Psoas muscle (tissue), 8 donors: ENCODE measurements around the gene ARFRP1. TPM values are rescaled to one million over a fixed set of nuclear protein-coding genes. Genes with fewer than 3 reads are reported as not detected.

Experiments
- ATAC-seq, 4 donors: fragments of 200-7000 bp; cut with Tn5 transposase; one replicate each; pipeline ENCODE4 v1.9.1; 2020; ENCODE audit warnings: moderate library complexity in 3 of 4, mild to moderate bottlenecking in 2 of 4
- DNase-seq, 2 donors: peaks; one replicate each; pipeline ENCODE4 v3.0.0-alpha.2; 2020
- H3K27ac ChIP-seq: fragments of 200-600 bp; one replicate; pipeline ENCODE4 v1.8.0; 2022
- H3K27me3 ChIP-seq, 3 donors: fragments of 200-600 bp in 1 of 3; one replicate each; pipeline versions ENCODE4 v1.6.1 to v1.8.0; 2013 to 2022; ENCODE audit warnings: low read length in 2 of 3, mild to moderate bottlenecking in 2 of 3, moderate library complexity in 1 of 3; ENCODE audit not compliant: insufficient read depth in 3 of 3
- H3K36me3 ChIP-seq, 2 donors: fragments of 200-600 bp in 1 of 2; one replicate each; pipeline versions ENCODE4 v1.6.1 to v1.8.0; 2013 to 2022; ENCODE audit warnings: low read depth in 1 of 2, mild to moderate bottlenecking in 1 of 2, moderate library complexity in 1 of 2; ENCODE audit not compliant: insufficient read depth in 1 of 2
- H3K4me1 ChIP-seq: fragments of 200-600 bp; one replicate; pipeline ENCODE4 v1.8.0; 2022
- H3K4me3 ChIP-seq: fragments of 200-600 bp; one replicate; pipeline ENCODE4 v1.8.0; 2022; ENCODE audit warnings: mild to moderate bottlenecking
- H3K9me3 ChIP-seq: fragments of 200-600 bp; one replicate; pipeline ENCODE4 v1.8.0; 2022
- CTCF ChIP-seq: fragments of 200-600 bp; IDR thresholded peaks from one replicate; pipeline ENCODE4 v1.8.0; 2022; ENCODE audit warnings: antibody characterized with exemption
- WGBS, 3 donors: extraction: QIAGEN DNeasy Blood & Tissue Kit; methylation state at CpG; one replicate each; pipeline versions ENCODE4 v1.1.6 to v1.1.7; 2013; 5-methylcytosine and 5-hydroxymethylcytosine counted together
- intact Hi-C, 2 donors: fragments of 100-400 bp; cut with DNase I; formaldehyde crosslinking; loops; one replicate each; pipeline versions ENCODE4 v1.11.0 to v1.14.2; 2022
- polyA plus RNA-seq, 3 donors: library from polyadenylated mRNA; stranded (reverse); fragments of 200-250 nt; gene quantifications; one replicate each; pipeline ENCODE4 v1.2.3, GENCODE V29; 2013
- total RNA-seq, 4 donors: library from RNA; stranded (reverse); fragmentation: NEBNext Ultra II Directional in 2 of 4; extraction: Animal tissue kit (Norgen Biotek cat#: 25700) in 2 of 4; gene quantifications; one replicate each; pipeline versions ENCODE4 v1.2.1 to v1.2.4, GENCODE V29; 2021 to 2023
- donor health status: healthy with polysubstance abuse.
- donor health status: DM: no; HTN: no; CAD: no; lungs with moderate emphysema.
- donor health status: Bipolar disorder and iron deficiency.
- donor health status: healthy.
- donor health status: DM: yes; HTN: yes; CAD: no.
- donor health status: DM: no; HTN: no; CAD: no.
- donor health status: DM: no; HTN: no; CAD: no.
- donor health status: DM: yes; HTN: yes; CAD: no.

Gene ARFRP1
- total and polyA plus RNA-seq, 7 donors = 22.9 to 74.0 (median 32.5) TPM

GRCh38 chr20:63702036-63702665 lies 5.6 kb downstream of the ARFRP1 start:
- Histone ChIP-seq H3K27ac (no peak overlapping the region), H3K36me3 (peaks cover 3 to 39% of the 10 kb centered on the region in 2 donors)
- WGBS, 3 donors = 81 to 91% (median 81%) methylated on average over 16 of the region's 16 CpGs

GRCh38 chr20:63701329-63702035 lies 6.3 kb downstream of the ARFRP1 start:
- H3K4me3 ChIP-seq = no peak overlapping the region
- intact Hi-C loops = loop anchor here in 1 of 2 donors (5.0 kb wide), 2 partner anchors 36 to 39 kb away; partner anchors contain the start of genes LIME1 and SLC2A4RG
- H3K4me1 ChIP-seq = peaks cover 36% of the 10 kb centered on the region
- DNase-seq = peak; percentile 20 to 48
- WGBS, 3 donors = 75 to 77% (median 77%) methylated on average over 13 to 14 of the region's 14 CpGs
- no peaks in the 10 kb centered on the region for H3K9me3 ChIP-seq
- no peaks in the 10 kb centered on the region for H3K27me3 ChIP-seq
- peaks cover 3 to 38% of the 10 kb centered on the region in 2 donors for H3K36me3 ChIP-seq
- no peak for TF ChIP-seq CTCF
- H3K27ac ChIP-seq = no peak overlapping the region
- ATAC-seq = no peak

More at GRCh38 chr20:63702036-63702665, 5.6 kb downstream of the ARFRP1 start:
- DNase-seq = peak in 1 of 2 donors; percentile 48
- Histone ChIP-seq H3K4me3 (no peak overlapping the region), H3K27me3 (no peaks in the 10 kb centered on the region), H3K4me1 (peaks cover 29% of the 10 kb centered on the region), H3K9me3 (no peaks in the 10 kb centered on the region)
- ATAC-seq = no peak
- intact Hi-C loops = loop anchor here in 1 of 2 donors (5.0 kb wide), 2 partner anchors 35 to 40 kb away; partner anchors contain the start of genes LIME1 and SLC2A4RG
- TF ChIP-seq CTCF = no peak

GRCh38 chr20:63701051-63701328 lies 6.8 kb downstream of the ARFRP1 start:
- Histone ChIP-seq H3K9me3 (no peaks in the 10 kb centered on the region), H3K27me3 (no peaks in the 10 kb centered on the region), H3K4me1 (peaks cover 36% of the 10 kb centered on the region), H3K27ac (no peak overlapping the region), H3K36me3 (peaks cover 3 to 33% of the 10 kb centered on the region in 2 donors), H3K4me3 (no peak overlapping the region)
- TF ChIP-seq CTCF = no peak
- WGBS, 3 donors = 71 to 88% (median 76%) methylated on average over 2 to 5 of the region's 5 CpGs
- ATAC-seq (no peak), DNase-seq (no peak)
- intact Hi-C loops = loop anchor here in 1 of 2 donors (5.0 kb wide), 2 partner anchors 36 to 39 kb away; partner anchors contain the start of genes LIME1 and SLC2A4RG

- H3K27ac ChIP-seq = no peak overlapping the region
- WGBS, 3 donors = 83 to 85% (median 84%) methylated on average over 43 of the region's 43 CpGs
- H3K4me1 ChIP-seq = peaks cover 36% of the 10 kb centered on the region
- H3K9me3 ChIP-seq = no peaks in the 10 kb centered on the region
- intact Hi-C loops = loop anchor here in 1 of 2 donors (5.0 kb wide), 2 partner anchors 37 to 38 kb away; partner anchors contain the start of genes LIME1 and SLC2A4RG
- ATAC-seq (no peak), DNase-seq (peak; percentile 20 to 59)
- peaks cover 3 to 30% of the 10 kb centered on the region in 2 donors for H3K36me3 ChIP-seq
- H3K4me3 ChIP-seq = no peak overlapping the region
- no peak for TF ChIP-seq CTCF
- H3K27me3 ChIP-seq = no peaks in the 10 kb centered on the region
Observed at GRCh38 chr20:63700199-63701050, 7.4 kb downstream of the ARFRP1 start.
